Endothelial cell of umbilical vein (primary cell): ENCODE measurements around the gene KAZN. TPM values are rescaled to one million over a fixed set of nuclear protein-coding genes. Genes with fewer than 3 reads are reported as not detected.

Experiments used
- BruUV-seq: library from RNA; stranded (reverse); fragments of 400-500 nt; replicated peaks from 2 replicates; lab custom pipeline; 2021; lab: Mats Ljungman, UMichigan
- CTCF ChIA-PET: fragments of 300-600, 350-600 bp; sonication (Branson Sonifier 250); formaldehyde crosslinking; loops from one replicate; lab custom pipeline; 2021; ENCODE audit warnings: antibody characterized with exemption, inconsistent platforms; lab: Charles Lee
- POLR2A ChIA-PET: fragments of 300-600, 350-600 bp; sonication (Branson Sonifier 250); formaldehyde crosslinking; loops from one replicate; lab custom pipeline; 2021; ENCODE audit warnings: antibody characterized with exemption, inconsistent platforms; lab: Charles Lee
- DNase-seq: peaks from one replicate; pipeline ENCODE4 v3.0.0-alpha.2; 2011; ENCODE audit warnings: low read depth, low spot score
- FAIRE-seq: peaks from 2 replicates; lab custom pipeline; 2011; peaks lifted over from hg19 to GRCh38; lab: Jason Lieb, UNC
- H2AFZ ChIP-seq: 2 replicates; pipeline ENCODE4 v1.6.0; 2012; ENCODE audit warnings: low read depth, low read length, control low read depth, inconsistent platforms
- H3K27ac ChIP-seq: 2 replicates; pipeline ENCODE4 v1.5.1; 2011; ENCODE audit warnings: low read depth, mild to moderate bottlenecking, control low read depth, low read length, moderate library complexity; ENCODE audit not compliant: insufficient read depth
- H3K27me3 ChIP-seq, 2 experiments: 2 replicates each; pipeline versions ENCODE4 v1.6.0 to v1.6.1; 2011; ENCODE audit warnings: low read length in 2 of 2, mixed read lengths in 1 of 2; ENCODE audit not compliant: control insufficient read depth in 2 of 2, insufficient read depth in 2 of 2
- H3K36me3 ChIP-seq, 2 experiments: 2 replicates in 1 of 2; 3 replicates in 1 of 2; pipeline ENCODE4 v1.5.1; 2011; ENCODE audit warnings: low read length in 2 of 2, mild to moderate bottlenecking in 1 of 2, moderate library complexity in 1 of 2; ENCODE audit not compliant: control insufficient read depth in 2 of 2, insufficient read depth in 2 of 2; ENCODE audit errors: extremely low read depth in 1 of 2
- H3K4me1 ChIP-seq: 3 replicates; pipeline ENCODE4 v1.5.1; 2011; ENCODE audit warnings: mild to moderate bottlenecking, low read length; ENCODE audit not compliant: control insufficient read depth, insufficient read depth; ENCODE audit errors: extremely low read depth
- H3K4me2 ChIP-seq: 2 replicates; pipeline ENCODE4 v1.6.1; 2011; ENCODE audit warnings: low read length, control low read depth, mixed read lengths; ENCODE audit not compliant: insufficient read depth
- H3K4me3 ChIP-seq, 3 experiments: fragments of 200-600 bp in 1 of 3; sonication (generic), shearing (Covaris generic) in 1 of 3; replicated peaks in 1 of 3; 2 replicates each; pipeline ENCODE4 v1.5.1; 2011 to 2016; ENCODE audit warnings: control low read depth in 3 of 3, low read length in 3 of 3, mild to moderate bottlenecking in 2 of 3, inconsistent platforms in 1 of 3, low read depth in 1 of 3, moderate library complexity in 1 of 3; ENCODE audit not compliant: insufficient read depth in 1 of 3
- H3K79me2 ChIP-seq: 2 replicates; pipeline ENCODE4 v1.6.0; 2012; ENCODE audit warnings: low read length, inconsistent platforms; ENCODE audit not compliant: control insufficient read depth, insufficient read depth
- H3K9ac ChIP-seq: replicated peaks from 2 replicates; pipeline ENCODE3; 2011; ENCODE audit warnings: low read length, control low read depth; ENCODE audit not compliant: insufficient read depth; ENCODE audit errors: extremely low read depth
- H3K9me1 ChIP-seq: replicated peaks from 3 replicates; pipeline ENCODE4 v1.6.0; 2011; ENCODE audit warnings: mild to moderate bottlenecking, low read length; ENCODE audit not compliant: control insufficient read depth, insufficient read depth; ENCODE audit errors: extremely low read depth
- H3K9me3 ChIP-seq: replicated peaks from 2 replicates; pipeline ENCODE4 v1.5.1; 2012; ENCODE audit warnings: low read length, inconsistent platforms; ENCODE audit not compliant: control insufficient read depth, insufficient read depth
- H4K20me1 ChIP-seq: replicated peaks from 2 replicates; pipeline ENCODE3; 2011; ENCODE audit warnings: mild to moderate bottlenecking, low read length; ENCODE audit not compliant: control insufficient read depth, insufficient read depth; ENCODE audit errors: extremely low read depth
- CTCF ChIP-seq, 2 donors: IDR thresholded peaks; 1 replicate in 1 of 2; 2 replicates in 1 of 2; pipeline ENCODE4 v1.5.1; 2011; ENCODE audit warnings: low read length in 2 of 2, mild to moderate bottlenecking in 2 of 2, moderate library complexity in 2 of 2, control low read depth in 1 of 2, inconsistent platforms in 1 of 2, low read depth in 1 of 2; ENCODE audit not compliant: insufficient read depth in 1 of 2; ENCODE audit errors: extremely low read depth in 1 of 2
- EZH2 ChIP-seq: IDR thresholded peaks from 2 replicates; pipeline ENCODE4 v1.6.1; 2012; ENCODE audit warnings: borderline replicate concordance, low read depth, mild to moderate bottlenecking, moderate library complexity, low read length, inconsistent platforms; ENCODE audit not compliant: severe bottlenecking
- FOS ChIP-seq: IDR thresholded peaks from 2 replicates; pipeline ENCODE4 v1.6.1; 2011; ENCODE audit warnings: mild to moderate bottlenecking, low read length, moderate library complexity, borderline replicate concordance; ENCODE audit not compliant: insufficient read depth
- GATA2 ChIP-seq: IDR thresholded peaks from 2 replicates; pipeline ENCODE4 v1.7.0; 2011; ENCODE audit warnings: low read depth, mild to moderate bottlenecking, moderate library complexity, mixed read lengths, low read length; ENCODE audit not compliant: insufficient read length, insufficient read depth
- JUN ChIP-seq: IDR thresholded peaks from 2 replicates; pipeline ENCODE4 v1.6.1; 2011; ENCODE audit warnings: borderline replicate concordance, low read depth; ENCODE audit not compliant: insufficient read length, insufficient read depth
- MAX ChIP-seq: IDR thresholded peaks from 2 replicates; pipeline ENCODE4 v1.6.1; 2011; ENCODE audit not compliant: insufficient read depth, insufficient read length
- MYC ChIP-seq: IDR thresholded peaks from one replicate; pipeline ENCODE4 v1.6.1; 2011; ENCODE audit warnings: mild to moderate bottlenecking, low read depth, low read length
- POLR2A ChIP-seq: IDR thresholded peaks from 2 replicates; pipeline ENCODE4 v1.6.1; 2012; ENCODE audit warnings: low read depth, mild to moderate bottlenecking, control low read depth, low read length
- POLR2AphosphoS5 ChIP-seq: IDR thresholded peaks from 2 replicates; pipeline ENCODE4 v1.6.1; 2012; ENCODE audit warnings: low read depth, mild to moderate bottlenecking, control low read depth, low read length, moderate library complexity; ENCODE audit not compliant: insufficient read depth
- dilution Hi-C: fragments of 300-500 bp; cut with MboI; formaldehyde crosslinking; loops from one replicate; pipeline ENCODE4 v1.15.0; 2019; ENCODE audit warnings: low sequenced_read_pairs; ENCODE audit not compliant: extremely low pct_ligation_motif_present
- intact Hi-C: fragments of 100-400 bp; cut with micrococcal nuclease; formaldehyde crosslinking; loops from one replicate; pipeline ENCODE4 v1.10.0; 2022
- polyA plus RNA-seq, 4 experiments: library from polyadenylated mRNA; depleted of rRNA in 3 of 4; stranded (reverse) in 3 of 4; unstranded in 1 of 4; fragments of >200 nt; gene quantifications; 2 replicates each; pipeline versions ENCODE4 v1.2.1 to v1.2.3, GENCODE V29; 2011 to 2012; ENCODE audit warnings: missing spikeins in 1 of 4
- total RNA-seq: library from RNA; stranded (reverse); gene quantifications from 2 replicates; pipeline ENCODE4 v1.2.3, GENCODE V29; 2021

The KAZN gene
- total and polyA plus RNA-seq, 2 donors (not counting 3 experiments of a cell fraction or from before 2014, with no cell fraction given), result 1.6 to 5.8 TPM

GRCh38 chr1:15120251-15120945 is 521.9 kb downstream of the KAZN start:
- TF ChIP-seq MYC (no peak), JUN (no peak), POLR2AphosphoS5 (no peak), MAX (no peak), GATA2 (no peak), POLR2A (no peak), CTCF (IDR thresholded peaks at IDR 0.05; ENCODE audit: extremely low read depth in 1 of 2, insufficient read depth in 1 of 2, low read depth in 1 of 2, low read length in 2 of 2) (no peak), FOS (no peak), EZH2 (no peak)
- H3K27me3 ChIP-seq, result no peaks in the 10 kb centered on the region
- DNase-seq (no peak), FAIRE-seq (no peak)
- ChIA-PET POLR2A (interaction anchor here (0.6 kb wide), 1 partner anchor 1373 kb away, joined by 7 read pairs; no protein-coding TSS in a partner anchor), CTCF (interaction anchor here (1.2 kb wide), 1 partner anchor 8 kb away, joined by 5 read pairs; no protein-coding TSS in a partner anchor)
- H3K27ac ChIP-seq, result no peak overlapping the region
- intact Hi-C loops (no loop called here), dilution Hi-C loops (no loop called here)
- no peaks in the 10 kb centered on the region for H3K9me1 ChIP-seq
- H3K4me1 ChIP-seq, result no peaks in the 10 kb centered on the region
- no peak overlapping the region for H3K4me2 ChIP-seq
- no peak overlapping the region for H3K9ac ChIP-seq
- no peaks in the 10 kb centered on the region for H4K20me1 ChIP-seq
- no peaks in the 10 kb centered on the region for H3K36me3 ChIP-seq
- H2AFZ ChIP-seq, result no peak overlapping the region
- no peaks in the 10 kb centered on the region for H3K9me3 ChIP-seq
- H3K4me3 ChIP-seq, result no peak overlapping the region
- no TSS peak for BruUV-seq
- H3K79me2 ChIP-seq, result no peaks in the 10 kb centered on the region
